Activated CD8-positive, alpha-beta memory T cell treated with anti-CD3 and anti-CD28 coated beads, Interleukin-2, amount 50 U/mL, for 1 hour (primary cell): ENCODE data around the gene TTLL12.

ENCODE experiments used
- DNase-seq: peaks from one replicate; pipeline ENCODE4 v3.0.0-alpha.2; 2020; ENCODE audit errors: extremely low read depth

TTLL12 gene

DNA sequence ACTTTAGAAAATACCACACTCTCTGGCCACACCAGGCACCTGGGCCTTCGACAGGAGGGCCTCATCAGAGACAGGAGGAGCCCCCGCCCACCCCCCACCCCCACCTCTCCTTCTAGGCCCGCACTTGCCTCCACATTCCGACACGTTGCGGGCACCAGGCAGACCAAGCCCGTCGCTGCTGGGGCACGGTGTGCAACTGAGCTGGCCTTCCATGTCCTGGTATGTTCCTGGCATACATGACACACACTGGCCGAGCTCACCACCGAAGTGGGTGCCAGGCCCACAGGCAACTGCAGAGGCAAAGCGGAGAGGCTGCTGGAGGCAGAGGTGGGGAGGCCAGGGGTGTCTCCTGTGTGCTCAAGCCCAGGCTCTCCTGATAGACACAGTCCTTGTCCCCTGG, 27.0 kb upstream of the TTLL12 start:
- DNase-seq = no peak

DNA sequence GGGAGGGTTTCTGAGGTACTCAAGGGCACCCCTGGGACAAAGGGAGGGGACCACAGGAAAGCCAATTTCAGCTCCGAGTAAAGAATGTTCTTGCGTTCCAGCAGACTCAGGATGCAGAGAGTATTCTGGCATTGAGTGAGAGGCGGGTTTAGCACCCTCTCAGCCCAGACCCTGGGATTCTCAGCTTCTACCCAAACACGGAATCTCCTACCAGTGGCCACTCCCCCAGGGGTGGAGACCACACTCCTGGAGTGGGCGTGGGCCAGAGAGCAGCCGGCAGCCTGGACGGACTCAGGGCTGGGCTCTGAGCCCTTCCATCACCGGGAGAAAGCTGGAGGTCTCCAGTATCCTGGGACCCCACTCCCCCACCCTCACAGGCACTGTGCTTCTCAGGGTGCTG, 26.1 kb upstream of the TTLL12 start:
- DNase-seq = no peak

DNA sequence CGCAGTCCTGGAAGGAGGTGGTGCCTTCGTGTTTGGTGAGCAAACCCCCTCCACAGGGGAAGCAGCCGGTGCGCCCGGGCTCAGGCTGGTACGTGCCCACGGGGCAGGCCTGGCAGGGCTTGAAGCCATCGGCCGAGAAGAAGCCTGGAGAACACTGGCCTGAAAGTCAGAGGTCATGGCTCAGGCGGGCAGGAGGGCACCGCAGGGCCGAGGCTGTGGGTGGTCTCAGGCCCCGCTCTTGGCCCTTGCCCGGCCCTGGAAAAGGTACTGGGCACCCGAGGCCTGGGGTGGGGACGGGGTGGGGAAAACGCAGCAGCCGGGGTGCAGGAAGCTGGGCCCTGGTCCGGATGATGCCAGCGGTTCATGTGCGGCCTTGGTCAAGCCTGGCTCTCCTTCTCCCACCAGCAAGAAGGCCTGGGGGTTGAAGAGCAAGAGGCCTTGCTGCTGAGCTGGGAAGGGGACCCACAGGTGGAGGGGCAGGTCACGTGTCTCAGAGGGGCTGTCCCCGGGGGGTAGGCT, 25.6 kb upstream of the TTLL12 start:
- DNase-seq = no peak

DNA sequence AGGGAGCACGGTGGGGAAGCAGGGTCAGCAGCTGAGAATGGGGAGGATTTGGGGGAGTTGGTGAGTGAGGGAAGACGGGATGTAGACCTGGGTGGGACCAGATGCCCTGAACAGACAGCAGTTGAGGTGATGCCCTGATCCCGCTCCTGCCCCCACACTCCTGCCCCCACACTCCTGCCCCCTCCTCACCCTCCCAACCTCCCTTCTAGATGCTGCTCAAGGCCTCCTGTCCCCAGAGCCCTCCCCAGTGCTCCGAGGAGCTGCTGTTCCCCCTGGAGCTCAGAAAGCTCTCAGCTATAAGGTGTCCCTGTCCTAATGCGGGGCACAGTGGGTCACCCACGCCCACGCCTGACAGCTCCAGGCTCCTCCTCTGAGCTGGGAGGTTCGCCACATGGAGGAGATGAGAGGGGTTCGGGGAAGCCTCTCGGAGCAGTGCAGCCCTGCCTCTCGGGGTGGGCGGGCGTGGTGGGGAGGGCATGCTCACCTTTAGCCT, 25.1 kb upstream of the TTLL12 start:
- DNase-seq = no peak

DNA sequence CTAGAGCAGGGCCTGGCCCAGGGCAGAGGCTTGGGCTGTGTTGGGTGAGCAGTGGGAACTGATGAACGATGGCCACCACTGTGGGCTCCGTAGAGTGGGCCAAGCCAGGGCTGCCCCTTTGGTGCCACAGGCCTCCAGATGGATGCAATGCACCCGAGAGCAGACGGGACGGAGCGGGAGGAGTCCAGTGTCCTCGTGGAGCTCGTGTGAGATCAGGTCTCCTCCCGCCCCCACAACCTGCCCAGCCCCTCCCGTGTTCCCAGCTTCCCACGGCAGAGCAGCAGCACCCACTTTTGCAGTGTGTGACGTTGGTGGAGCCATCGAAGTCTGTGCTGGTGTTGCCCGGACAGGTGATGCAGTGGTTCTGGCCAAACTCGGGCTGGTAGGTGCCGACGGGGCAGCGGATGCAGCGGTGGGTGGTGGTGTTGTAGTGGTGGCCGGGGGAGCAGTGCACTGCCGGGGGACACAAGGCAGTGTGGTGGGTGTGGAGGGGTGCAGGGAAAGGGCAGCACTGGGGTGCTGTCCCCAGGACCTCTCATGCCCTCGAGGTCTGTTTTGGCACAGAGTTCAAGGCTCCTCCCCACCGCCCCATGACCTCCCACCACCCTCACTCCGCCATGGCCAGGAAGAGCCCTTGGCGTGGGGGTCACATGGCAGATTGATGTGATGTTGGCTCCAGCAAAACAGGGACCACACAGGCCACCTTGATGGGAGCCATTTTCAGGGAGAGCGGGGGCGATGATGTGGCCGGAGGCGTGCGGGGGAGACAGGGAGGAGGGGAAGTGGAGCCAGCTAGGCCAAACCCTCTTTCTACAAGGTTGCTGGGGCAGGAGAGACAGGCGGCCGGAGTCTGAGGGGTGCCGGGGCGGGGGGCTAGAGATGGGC, 23.9 kb upstream of the TTLL12 start:
- no peak for DNase-seq

DNA sequence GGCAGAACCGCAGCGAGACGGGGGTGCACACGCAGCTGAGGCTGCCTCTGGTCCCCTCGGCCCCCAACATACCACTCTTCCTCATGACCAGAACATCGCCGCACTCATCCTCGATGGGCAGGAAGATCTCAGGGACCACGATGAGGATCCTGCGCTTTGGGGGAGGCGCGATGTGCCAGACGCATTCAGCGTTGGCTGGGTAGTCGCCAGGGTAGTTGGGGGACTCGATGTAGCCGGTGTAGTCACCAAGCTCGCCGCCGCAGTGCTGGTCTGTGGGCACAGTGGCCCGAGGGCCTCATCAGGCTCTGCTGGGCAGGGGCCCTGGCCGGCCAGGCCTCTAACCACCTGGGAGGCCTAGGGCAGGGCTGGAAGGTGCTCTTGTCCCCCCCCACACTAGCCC, 23.0 kb upstream of the TTLL12 start:
- no peak for DNase-seq

DNA sequence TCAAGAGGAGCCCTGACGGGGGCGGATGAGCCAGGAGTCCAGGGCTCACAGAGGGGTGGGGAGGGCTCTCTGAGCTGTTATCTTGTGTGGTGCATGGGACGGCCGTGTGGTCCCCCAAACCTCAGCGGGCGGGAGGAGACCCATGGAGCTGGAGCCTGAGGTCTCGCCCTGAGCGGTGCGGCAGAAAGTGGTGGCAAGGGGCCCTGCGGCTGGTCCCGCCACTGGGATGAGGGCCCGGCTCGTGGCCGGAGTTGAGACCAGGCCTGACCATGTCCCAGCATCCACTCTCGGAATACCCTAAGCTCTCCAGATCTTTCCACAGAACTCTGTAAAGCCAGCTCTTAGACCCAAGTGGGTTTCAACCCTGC, 22.6 kb upstream of the TTLL12 start:
- DNase-seq = no peak

DNA sequence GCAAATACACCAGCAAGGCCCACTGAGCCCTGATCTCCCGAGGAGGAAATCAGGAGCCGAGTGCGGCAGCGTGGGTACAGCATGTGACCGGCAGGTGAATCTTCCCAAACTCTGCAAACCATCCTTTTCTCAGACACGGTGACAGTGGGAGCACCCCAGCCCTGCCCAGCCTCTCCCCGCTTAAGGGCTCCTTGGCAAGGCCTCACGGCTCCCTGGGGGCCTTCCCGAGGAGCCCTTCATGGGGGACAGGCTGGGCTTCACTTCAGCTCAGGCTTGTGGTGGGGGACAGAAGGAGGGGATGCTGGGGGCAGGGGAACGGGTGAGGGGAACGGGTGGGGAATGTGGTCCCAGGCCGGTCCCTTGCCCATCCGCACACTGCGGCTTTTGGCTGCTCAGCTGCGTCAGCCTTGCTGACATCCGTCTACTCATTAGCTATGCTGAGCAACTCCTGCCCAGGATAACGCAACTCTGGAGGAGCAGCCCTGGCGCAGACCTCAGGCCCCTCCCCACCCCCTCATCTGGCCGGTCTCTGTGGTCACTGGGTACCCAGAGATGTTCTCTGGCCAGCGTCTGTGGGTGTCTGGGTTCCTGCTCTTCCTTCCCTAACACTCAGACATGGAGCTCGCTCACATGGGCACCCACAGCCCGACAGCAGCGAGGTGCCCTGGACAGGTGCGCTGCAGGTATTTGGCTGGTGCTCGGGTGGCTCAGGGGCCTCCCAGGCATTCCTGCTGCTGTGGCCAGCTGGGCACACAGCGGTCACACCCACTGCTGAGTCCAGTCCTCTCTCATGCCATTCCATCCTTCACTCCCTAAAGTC, 22.0 kb upstream of the TTLL12 start:
- DNase-seq = no peak

DNA sequence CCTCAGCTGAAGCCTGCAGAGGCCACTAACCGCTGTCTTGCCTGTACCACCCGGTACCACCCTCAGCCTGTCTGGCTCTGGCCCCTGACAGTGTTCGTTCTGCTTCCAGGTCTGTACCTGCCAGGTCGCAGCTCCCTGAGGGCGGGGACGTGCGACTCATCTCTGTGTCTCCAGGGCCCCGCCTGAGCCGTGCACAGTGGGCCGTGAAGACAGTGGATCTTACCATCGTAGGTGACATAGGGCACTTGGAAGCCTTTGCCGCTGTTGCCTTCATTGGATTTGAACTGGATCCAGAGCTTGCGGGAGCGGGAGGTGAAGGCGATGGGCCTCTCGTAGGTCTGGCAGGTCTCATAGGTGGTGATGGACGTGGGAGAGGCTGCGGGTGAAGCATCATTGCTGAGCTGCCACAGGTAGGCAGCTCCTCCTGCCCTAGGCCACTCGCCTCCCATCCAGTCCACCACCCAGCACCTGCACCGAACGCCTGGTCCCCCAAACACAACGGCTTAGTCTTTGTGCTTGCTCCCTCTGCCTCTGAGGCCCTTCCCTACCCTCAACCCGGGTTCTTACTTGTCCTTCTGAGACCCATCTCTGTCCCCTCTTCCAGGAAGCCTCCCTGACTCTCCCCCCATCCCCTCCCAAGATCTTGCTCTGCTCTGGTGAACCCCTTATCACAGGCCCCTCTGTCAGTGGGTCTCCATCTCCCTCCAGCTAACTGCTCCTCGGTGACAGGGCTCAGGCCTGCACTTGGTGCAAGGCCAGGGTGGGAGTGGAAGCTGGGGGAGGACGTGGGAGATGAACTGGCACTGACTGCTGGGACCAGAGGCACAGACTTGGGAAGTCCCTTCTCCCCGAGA, 21.1 kb upstream of the TTLL12 start:
- DNase-seq = no peak

DNA sequence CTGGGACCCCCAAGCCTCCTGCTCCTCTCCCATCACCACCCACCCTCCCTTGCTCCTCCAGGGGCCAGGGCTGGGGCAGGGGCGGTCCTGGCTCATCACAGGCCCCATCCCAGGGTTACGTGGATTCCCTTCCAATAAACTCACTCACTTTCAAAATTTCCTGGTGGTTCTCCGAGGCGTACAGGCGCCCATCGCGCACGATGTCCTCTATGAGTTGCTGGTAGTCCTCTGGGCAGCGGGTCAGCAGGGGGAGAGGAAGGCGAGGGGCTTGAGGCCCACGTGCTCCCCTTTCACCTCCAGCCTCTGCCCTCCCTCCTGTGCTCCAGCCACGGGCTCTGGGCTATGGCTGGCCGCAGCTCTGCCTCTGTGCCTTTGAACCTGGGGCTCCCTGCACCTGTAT, 20.5 kb upstream of the TTLL12 start:
- no peak for DNase-seq

DNA sequence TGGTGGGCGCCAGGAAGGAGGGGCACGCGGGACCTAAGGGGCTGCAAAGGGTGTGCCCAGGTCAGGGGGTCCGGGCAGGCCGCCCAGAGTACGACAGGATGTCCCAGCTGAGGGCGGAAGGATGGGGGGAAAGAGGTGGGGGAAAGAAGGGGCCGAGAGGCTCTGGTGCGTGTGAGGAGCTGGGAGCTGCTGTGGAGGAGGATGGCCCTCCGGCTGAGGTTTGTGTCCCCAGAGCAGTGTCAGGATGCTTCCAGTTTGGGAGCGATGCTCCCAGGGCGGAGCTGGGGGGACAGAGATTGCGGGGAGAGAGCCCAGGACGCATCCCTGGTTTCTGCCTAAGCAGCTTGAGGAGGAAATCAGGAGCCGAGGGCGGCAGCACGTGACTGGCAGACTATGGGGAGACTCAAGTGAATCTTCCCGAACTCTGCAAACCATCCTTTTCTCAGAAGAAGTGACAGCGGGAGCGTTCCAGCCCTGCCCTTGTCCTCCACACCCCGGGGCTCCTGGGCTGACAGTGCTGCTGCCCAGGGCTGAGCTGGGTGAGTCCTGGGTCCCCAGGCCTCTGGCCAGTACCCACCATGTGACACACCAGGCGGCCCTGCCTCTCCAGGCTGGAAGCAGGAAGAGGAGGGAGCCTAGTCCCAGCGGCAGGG, 19.7 kb upstream of the TTLL12 start:
- no peak for DNase-seq

DNA sequence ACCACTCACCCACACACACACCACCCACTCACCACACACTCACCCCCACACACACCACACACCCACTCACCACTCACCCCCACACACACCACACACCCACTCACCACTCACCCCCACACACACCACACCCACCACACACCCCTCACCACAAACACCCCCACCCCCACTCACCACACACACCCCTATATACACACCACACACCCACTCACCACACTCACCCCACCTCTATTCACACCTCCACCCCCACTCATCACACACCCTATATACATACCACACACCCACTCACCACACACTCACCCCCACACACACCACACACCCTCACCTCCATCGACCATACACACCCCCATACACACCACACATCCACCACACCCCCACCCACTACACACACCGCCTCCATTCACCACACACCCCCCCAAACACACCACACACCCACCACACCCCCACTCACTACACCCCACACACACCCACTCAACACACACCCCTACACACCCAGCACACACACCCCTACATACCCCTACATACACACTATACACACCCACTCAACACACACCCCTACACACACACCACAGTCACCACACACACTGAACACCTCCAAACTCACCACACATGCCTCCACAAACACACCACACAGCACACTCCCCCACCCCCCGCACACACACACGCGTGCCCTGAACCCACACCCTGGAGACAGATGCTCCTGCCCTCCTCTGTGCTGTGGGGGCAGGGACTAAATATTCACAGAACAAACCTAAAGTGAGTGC, 19.0 kb upstream of the TTLL12 start:
- DNase-seq = no peak

DNA sequence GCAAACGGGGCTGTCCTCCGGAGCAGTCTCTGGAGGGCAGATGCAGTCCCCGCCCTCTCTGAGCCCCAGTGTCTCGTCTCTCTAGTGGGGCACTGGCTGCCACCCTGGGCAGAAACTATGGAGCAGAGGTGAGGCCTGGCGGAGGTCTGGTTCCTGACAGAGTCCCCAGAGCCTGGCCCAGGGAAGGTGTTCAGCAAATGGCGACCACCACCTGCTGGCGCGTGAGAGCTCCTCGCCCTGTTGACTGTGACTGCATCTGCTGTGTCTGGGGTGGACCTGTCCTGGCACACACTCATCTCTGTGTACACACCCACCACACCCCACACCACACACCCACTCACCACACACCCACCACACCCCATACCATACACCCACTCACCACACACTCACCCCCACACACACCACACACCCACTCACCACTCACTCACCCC, 18.3 kb upstream of the TTLL12 start:
- no peak for DNase-seq

DNA sequence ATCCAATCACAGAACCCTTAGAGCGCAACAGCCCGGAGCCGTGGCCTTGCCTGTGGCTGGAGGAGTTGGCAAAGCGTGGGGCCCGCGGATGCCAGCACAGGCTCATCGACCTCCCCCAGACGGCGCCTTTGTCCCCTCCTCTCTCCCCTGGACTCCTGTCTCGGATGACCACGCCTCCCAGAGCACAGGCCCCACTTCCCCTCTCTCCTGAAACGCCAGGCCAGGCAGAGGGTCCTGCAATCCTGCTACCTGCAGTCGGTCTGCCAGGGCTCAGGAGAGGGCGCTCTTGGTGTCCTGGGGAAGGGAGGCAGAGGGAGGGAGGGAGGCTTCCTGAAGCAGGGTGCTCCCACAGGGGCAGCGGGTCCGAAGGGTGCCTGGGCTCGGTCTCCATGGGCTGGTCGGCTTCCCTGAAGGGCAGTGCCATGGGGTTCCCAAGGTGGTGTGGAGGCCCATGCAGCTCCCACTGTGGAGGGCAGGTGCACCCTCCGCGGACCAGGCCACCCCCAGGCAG, 16.6 kb upstream of the TTLL12 start:
- no peak for DNase-seq

DNA sequence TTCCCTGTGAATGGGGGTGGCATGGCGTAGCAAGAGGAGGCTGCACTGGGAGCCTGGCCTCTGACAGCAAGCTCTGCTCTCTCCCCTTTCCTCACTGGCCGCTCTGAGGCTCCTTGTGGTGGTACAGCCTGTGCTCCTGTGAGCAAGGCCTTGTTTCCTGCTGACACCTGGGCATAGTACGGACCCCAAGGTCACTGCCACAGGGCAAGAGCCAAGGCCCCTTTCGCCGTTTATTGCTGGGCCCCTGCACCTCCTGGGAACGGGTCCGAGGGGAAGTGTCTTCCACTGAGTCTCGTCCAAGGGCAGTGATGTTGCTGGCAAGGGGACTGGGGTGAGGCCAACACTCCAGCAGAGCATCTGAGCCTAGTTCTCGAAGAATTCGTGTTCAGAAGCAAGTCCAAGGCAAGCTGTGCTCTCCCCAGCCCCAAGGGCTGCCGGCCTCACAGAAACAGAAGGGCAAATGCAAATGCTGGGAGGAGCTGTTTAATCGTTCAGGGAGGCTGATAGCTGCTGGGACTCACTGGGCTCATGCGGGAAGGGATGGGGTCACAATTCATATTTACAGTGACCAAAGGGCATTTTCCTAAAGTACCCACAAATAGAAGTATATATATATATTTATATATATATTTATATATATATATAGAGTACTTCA, 15.9 kb upstream of the TTLL12 start:
- no peak for DNase-seq

DNA sequence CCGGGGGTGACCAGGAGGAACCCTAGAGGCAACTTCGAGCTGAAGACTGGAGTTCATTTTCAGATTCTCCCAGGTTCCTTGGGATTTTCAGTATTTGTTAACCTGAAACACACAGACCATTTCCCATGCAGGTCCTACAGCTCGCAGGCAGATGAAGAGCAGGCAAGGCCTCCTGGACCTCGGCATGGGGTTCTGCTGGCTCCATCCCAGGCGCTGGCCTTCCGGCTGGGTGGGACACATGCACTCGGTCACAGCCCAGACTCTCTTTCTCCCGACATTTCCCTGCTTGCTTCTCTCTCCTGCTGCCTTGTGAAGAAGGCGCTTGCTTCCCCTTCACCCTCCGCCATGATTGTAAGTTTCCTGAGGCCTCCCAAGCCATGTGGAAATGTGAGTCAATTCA, 15.4 kb upstream of the TTLL12 start:
- no peak for DNase-seq

DNA sequence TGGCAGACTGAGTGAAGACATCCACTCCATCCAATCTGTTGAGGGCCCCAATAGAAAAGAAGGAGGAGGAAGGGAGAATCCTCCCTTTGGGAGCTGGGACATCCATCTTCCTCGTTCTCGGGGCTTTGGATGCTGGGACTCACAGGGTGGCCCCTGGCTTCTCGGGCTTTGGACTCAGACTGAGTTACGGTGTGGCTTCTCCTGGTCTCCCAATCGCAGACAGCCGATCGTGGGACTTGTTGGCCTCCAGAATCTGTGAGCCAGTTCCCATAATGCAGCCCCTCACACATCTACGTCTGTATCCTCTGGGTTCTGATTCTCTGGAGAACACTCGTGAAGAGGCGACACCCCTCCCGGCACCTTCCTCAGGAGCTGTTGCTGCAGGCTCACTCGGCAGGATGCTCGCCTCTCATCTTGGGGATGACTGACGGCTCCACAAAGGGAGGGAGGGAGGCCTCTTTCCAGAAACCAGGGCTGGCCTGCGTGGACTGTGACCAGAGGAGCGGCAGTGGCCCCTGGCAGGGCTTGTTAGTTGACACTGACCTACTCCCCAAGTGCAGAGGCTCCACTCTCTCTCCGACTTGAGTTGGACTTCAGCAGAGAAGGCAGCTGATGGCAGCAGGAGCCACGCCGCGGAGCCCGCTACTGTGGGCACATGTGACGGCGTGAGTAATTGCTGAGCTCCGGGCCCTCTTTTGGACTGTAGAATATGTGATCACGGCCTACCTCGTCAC, 14.7 kb upstream of the TTLL12 start:
- DNase-seq = no peak

DNA sequence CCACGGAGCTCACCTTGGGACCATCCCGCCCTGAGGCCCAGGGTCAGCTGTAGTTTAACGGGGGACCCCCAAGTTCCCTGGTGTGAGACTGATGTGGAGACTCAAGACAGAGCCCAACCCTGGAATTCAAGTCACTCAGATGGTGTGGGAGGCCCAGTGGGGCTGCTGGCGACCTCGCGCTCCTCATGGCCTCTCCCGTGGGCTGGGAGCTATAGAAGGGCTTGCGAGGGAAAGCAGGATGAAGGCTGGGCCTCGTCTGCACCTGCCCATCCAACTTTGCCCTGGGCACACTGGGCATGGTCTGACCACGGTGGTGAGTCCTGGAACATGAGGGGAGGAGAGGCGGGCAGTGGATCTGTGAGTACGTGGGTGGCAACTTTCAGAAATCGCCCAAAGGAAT, 13.6 kb upstream of the TTLL12 start:
- DNase-seq = no peak

DNA sequence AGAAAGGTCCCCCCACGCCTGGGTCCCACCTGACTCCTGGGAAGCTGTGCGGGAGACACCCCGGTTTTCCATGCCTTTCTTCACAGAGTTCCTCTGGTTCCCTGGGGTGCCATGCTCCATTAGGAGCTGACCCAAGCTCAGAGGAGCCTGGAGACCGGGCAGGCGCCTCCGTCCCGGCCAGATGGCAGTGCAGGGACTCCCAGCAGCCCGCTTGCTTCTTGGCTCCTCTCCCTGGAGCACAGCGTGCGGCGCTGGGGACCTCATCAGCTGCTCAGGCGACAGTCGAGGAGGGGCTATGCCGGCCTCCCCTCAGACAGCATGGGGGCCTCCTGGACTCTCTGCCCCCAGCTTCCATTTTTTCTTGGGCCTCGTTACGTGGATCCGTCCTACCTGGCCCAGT, 13.1 kb upstream of the TTLL12 start:
- DNase-seq = no peak
